Hepatocyte (in vitro differentiated cells): ENCODE measurements around the gene COL4A3. TPM values are rescaled to one million over a fixed set of nuclear protein-coding genes. Genes with fewer than 3 reads are reported as not detected.

Experiments used
- DNase-seq: peaks from one replicate; pipeline ENCODE4 v3.0.0-alpha.2; 2016; ENCODE audit warnings: low spot score
- H2AFZ ChIP-seq: fragments of 200-600 bp; sonication (generic); 2 replicates; pipeline ENCODE4 v1.6.0; 2016; ENCODE audit warnings: antibody characterized with exemption, mild to moderate bottlenecking
- H3K27ac ChIP-seq: fragments of 200-600 bp; sonication (generic); 2 replicates; pipeline ENCODE4 v1.5.1; 2016; ENCODE audit warnings: mild to moderate bottlenecking
- H3K27me3 ChIP-seq: fragments of 200-600 bp; sonication (generic); 2 replicates; pipeline ENCODE4 v1.6.1; 2016
- H3K36me3 ChIP-seq: fragments of 200-600 bp; sonication (generic); replicated peaks from 2 replicates; pipeline ENCODE4 v1.5.1; 2016; ENCODE audit warnings: low read depth; ENCODE audit not compliant: insufficient read depth
- H3K4me1 ChIP-seq: fragments of 200-600 bp; sonication (generic); 2 replicates; pipeline ENCODE4 v1.5.1; 2016; ENCODE audit warnings: mild to moderate bottlenecking, moderate library complexity; ENCODE audit not compliant: insufficient read depth
- H3K4me2 ChIP-seq: fragments of 200-600 bp; sonication (generic); 2 replicates; pipeline ENCODE4 v1.6.0; 2016
- H3K4me3 ChIP-seq: fragments of 200-600 bp; sonication (generic); 2 replicates; pipeline ENCODE4 v1.5.1; 2016; ENCODE audit warnings: mild to moderate bottlenecking
- H3K79me2 ChIP-seq: fragments of 200-600 bp; sonication (generic); 2 replicates; pipeline ENCODE4 v1.6.0; 2017; ENCODE audit warnings: mild to moderate bottlenecking
- H3K9me2 ChIP-seq: fragments of 200-600 bp; sonication (generic); replicated peaks from 2 replicates; pipeline ENCODE4 v1.6.0; 2017; ENCODE audit warnings: mild to moderate bottlenecking; ENCODE audit not compliant: insufficient read depth
- H3K9me3 ChIP-seq: fragments of 200-600 bp; sonication (generic); 2 replicates; pipeline ENCODE4 v1.5.1; 2016; ENCODE audit warnings: low read depth, mild to moderate bottlenecking
- H4K20me1 ChIP-seq: fragments of 200-600 bp; sonication (generic); 2 replicates; pipeline ENCODE4 v1.6.0; 2016; ENCODE audit warnings: mild to moderate bottlenecking; ENCODE audit not compliant: insufficient read depth, poor library complexity, severe bottlenecking
- EZH2 ChIP-seq: fragments of 200-600 bp; sonication (generic); IDR thresholded peaks from 2 replicates; pipeline ENCODE4 v1.6.1; 2016; ENCODE audit warnings: antibody characterized with exemption, mild to moderate bottlenecking, borderline replicate concordance
- EZH2phosphoT487 ChIP-seq: fragments of 200-600 bp; sonication (generic); IDR thresholded peaks from one replicate; pipeline ENCODE4 v1.6.1; 2018; ENCODE audit warnings: antibody characterized with exemption, mild to moderate bottlenecking, low read depth, moderate library complexity; ENCODE audit not compliant: unreplicated experiment, severe bottlenecking
- WGBS: methylation state at CpG from one replicate; pipeline ENCODE4 v1.1.6; 2016; ENCODE audit warnings: low lambda C conversion rate; ENCODE audit errors: missing lambda C conversion rate; 5-methylcytosine and 5-hydroxymethylcytosine counted together
- polyA plus RNA-seq: library from polyadenylated mRNA; unstranded; fragments of >200 nt; fragmentation: Nextera tagmentation; extraction: Ambion mirVana; gene quantifications from 2 replicates; pipeline ENCODE4 v1.2.1, GENCODE V29; 2016
- total RNA-seq: library from RNA; depleted of rRNA; stranded (reverse); fragments of >200 nt; gene quantifications from 2 replicates; pipeline ENCODE4 v1.2.3, GENCODE V29; 2014
- TF ChIP-seq, protein P1 (sequence below): fragments of 200-600 bp; sonication (generic); IDR thresholded peaks from 2 replicates; pipeline ENCODE4 v1.5.1; 2016; ENCODE audit warnings: antibody characterized with exemption, mild to moderate bottlenecking; ENCODE audit not compliant: poor library complexity

COL4A3 gene
- total and polyA plus RNA-seq, 2 experiments from 2014 or later, result 0.50 TPM; not detected in 1

- Histone ChIP-seq H3K36me3 (no peaks in the 10 kb centered on the region), H4K20me1 (peaks cover 14% of the 10 kb centered on the region), H3K4me3 (peak overlapping the region; percentile 82), H3K27ac (peak overlapping the region; percentile 99), H3K4me2 (peak overlapping the region; percentile 88), H3K27me3 (no peaks in the 10 kb centered on the region), H3K79me2 (peaks cover 58% of the 10 kb centered on the region), H3K4me1 (peaks cover 24% of the 10 kb centered on the region), H2AFZ (peak overlapping the region; percentile 100), H3K9me3 (no peaks in the 10 kb centered on the region), H3K9me2 (no peaks in the 10 kb centered on the region)
- DNase-seq, result no peak
- WGBS, result 11% methylated on average over 6 of the region's 6 CpGs
- TF ChIP-seq EZH2phosphoT487, result no peak
Measured at GRCh38 chr2:227324642-227324994, 160.2 kb downstream of the COL4A3 start.

DNA sequence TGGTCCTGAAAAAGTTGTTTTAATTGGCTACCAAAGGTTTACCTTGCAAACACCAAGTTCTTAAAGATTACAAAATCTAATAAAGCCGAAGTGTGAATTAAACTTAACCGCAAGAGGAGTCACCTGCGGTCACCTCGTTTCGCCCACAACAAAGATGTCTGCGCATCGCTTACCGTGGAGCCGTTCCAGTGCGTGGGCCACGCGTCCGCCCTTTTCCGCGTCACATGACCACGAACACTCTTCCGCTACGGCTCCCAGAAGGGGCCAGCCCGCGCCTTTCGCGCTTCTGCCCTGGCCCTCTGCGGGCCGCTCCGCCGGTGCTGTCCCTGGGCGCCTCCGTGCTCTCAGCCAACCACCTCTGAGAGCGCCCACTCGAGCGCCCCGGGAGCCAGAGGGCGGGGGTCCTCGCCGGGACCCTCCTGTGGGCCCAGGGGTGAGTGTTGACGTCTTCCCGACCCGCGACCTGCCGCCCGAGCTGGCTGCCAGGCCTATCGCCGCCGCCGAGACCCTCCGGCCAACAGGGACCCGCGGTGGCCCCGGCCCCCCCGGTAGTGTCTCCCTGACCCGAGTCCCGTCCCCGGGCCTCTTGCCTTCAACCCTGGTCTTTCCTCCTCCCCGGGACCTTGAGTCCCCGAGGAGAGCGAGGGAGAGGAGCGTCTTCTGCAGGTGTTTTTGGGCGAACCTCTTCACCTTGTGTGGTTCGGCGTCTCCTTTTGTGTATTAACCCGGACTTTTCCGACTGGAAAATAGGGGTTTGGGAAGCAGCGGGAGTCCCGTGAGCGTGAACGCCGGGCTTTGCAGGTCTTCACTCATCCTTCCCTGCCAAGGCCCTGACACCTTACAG lies 160.8 kb downstream of the COL4A3 start, which contains the start of gene MFF:
Gene MFF (plus strand): TSS at position 257 of the 844 bp plus-strand sequence. CDS start 5,415 bp downstream, outside the sequence.
- peaks cover 24% of the 10 kb centered on the region for H3K4me1 ChIP-seq
- H3K27ac ChIP-seq, result peak within 1 kb of the TSS; percentile 99
- peak within 1 kb of the TSS; percentile 100 for H2AFZ ChIP-seq
- DNase-seq, result peak; percentile 96
- H3K4me3 ChIP-seq, result peak within 1 kb of the TSS; percentile 98
- TF ChIP-seq, protein P1, sequence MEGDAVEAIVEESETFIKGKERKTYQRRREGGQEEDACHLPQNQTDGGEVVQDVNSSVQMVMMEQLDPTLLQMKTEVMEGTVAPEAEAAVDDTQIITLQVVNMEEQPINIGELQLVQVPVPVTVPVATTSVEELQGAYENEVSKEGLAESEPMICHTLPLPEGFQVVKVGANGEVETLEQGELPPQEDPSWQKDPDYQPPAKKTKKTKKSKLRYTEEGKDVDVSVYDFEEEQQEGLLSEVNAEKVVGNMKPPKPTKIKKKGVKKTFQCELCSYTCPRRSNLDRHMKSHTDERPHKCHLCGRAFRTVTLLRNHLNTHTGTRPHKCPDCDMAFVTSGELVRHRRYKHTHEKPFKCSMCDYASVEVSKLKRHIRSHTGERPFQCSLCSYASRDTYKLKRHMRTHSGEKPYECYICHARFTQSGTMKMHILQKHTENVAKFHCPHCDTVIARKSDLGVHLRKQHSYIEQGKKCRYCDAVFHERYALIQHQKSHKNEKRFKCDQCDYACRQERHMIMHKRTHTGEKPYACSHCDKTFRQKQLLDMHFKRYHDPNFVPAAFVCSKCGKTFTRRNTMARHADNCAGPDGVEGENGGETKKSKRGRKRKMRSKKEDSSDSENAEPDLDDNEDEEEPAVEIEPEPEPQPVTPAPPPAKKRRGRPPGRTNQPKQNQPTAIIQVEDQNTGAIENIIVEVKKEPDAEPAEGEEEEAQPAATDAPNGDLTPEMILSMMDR, result peak; percentile 28
- no peak for TF ChIP-seq EZH2phosphoT487
- peaks cover 14% of the 10 kb centered on the region for H4K20me1 ChIP-seq
- no peaks in the 10 kb centered on the region for H3K27me3 ChIP-seq
- 1% methylated on average over 50 of the region's 67 CpGs for WGBS
- H3K9me2 ChIP-seq, result no peaks in the 10 kb centered on the region
- peaks cover 64% of the 10 kb centered on the region for H3K79me2 ChIP-seq
- no peaks in the 10 kb centered on the region for H3K9me3 ChIP-seq
- peak within 1 kb of the TSS; percentile 88 for H3K4me2 ChIP-seq
- H3K36me3 ChIP-seq, result no peaks in the 10 kb centered on the region

DNA sequence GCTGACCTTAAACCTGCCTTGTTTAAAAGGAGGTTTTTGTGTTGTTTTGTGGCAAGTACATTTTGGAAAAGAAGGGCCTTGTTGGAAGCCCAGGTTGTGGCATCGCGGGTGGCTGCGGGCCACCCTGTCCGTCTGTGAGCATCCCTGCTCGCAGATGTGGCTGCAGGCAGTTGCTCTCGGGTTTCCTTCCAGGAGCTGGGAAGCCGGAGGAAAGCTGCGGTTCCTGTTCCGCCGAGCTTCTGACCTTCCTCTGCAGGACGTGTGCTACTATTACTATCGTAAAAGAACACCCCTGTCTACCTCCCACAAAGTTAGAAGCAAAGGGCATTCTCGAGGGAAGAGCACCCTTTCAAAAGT lies 161.4 kb downstream of the COL4A3 start:
- peak overlapping the region; percentile 98 for H3K4me3 ChIP-seq
- H3K9me2 ChIP-seq, result no peaks in the 10 kb centered on the region
- H4K20me1 ChIP-seq, result peaks cover 14% of the 10 kb centered on the region
- 1% methylated on average over 13 of the region's 13 CpGs for WGBS
- peak overlapping the region; percentile 88 for H3K4me2 ChIP-seq
- no peaks in the 10 kb centered on the region for H3K27me3 ChIP-seq
- peaks cover 70% of the 10 kb centered on the region for H3K79me2 ChIP-seq
- H3K36me3 ChIP-seq, result no peaks in the 10 kb centered on the region
- H2AFZ ChIP-seq, result peak overlapping the region; percentile 96
- peaks cover 24% of the 10 kb centered on the region for H3K4me1 ChIP-seq
- H3K27ac ChIP-seq, result peak overlapping the region; percentile 99
- peak; percentile 52 for DNase-seq
- TF ChIP-seq, protein P1, result peak; percentile 1
- TF ChIP-seq EZH2phosphoT487, result no peak
- TF ChIP-seq EZH2, result no peak
- no peaks in the 10 kb centered on the region for H3K9me3 ChIP-seq

GRCh38 chr2:227326783-227327182 lies 162.4 kb downstream of the COL4A3 start:
- Histone ChIP-seq H4K20me1 (peaks cover 14% of the 10 kb centered on the region), H3K27ac (peak overlapping the region; percentile 99), H3K4me2 (peak overlapping the region; percentile 88), H2AFZ (no peak overlapping the region), H3K27me3 (no peaks in the 10 kb centered on the region), H3K9me2 (no peaks in the 10 kb centered on the region), H3K4me3 (peak overlapping the region; percentile 98), H3K9me3 (no peaks in the 10 kb centered on the region), H3K36me3 (no peaks in the 10 kb centered on the region), H3K79me2 (peaks cover 79% of the 10 kb centered on the region), H3K4me1 (peaks cover 24% of the 10 kb centered on the region)
- no peak for DNase-seq
- TF ChIP-seq EZH2phosphoT487 (no peak), EZH2 (no peak)
- TF ChIP-seq, protein P1, result no peak
- 94% methylated on average over 6 of the region's 6 CpGs for WGBS
